GM23338 (cell line): ENCODE data around the gene ABR.

ENCODE experiments used
- CREB1 ChIP-seq: fragments of 250-450 bp; sonication (Bioruptor Pico); IDR thresholded peaks from 2 replicates; pipeline ENCODE4 v1.5.0; 2020; ENCODE audit warnings: low read depth, mild to moderate bottlenecking, moderate library complexity
- CTCF ChIP-seq, 2 experiments: fragments of 200-600 bp in 1 of 2; sonication (generic) in 1 of 2; conservative IDR thresholded peaks; 2 replicates each; pipeline versions ENCODE4 v1.5.1 to v1.6.1; 2016 to 2017; ENCODE audit warnings: antibody characterized with exemption in 2 of 2, low read depth in 2 of 2, mild to moderate bottlenecking in 2 of 2, moderate library complexity in 1 of 2
- EZH2 ChIP-seq: fragments of 200-600 bp; sonication (generic); IDR thresholded peaks from one replicate; pipeline ENCODE4 v1.8.0; 2017; ENCODE audit warnings: antibody characterized with exemption, mild to moderate bottlenecking, low read depth; ENCODE audit not compliant: unreplicated experiment
- EZH2phosphoT487 ChIP-seq: fragments of 200-600 bp; sonication (generic); IDR thresholded peaks from one replicate; pipeline ENCODE4 v1.8.1; 2018; ENCODE audit warnings: antibody characterized with exemption; ENCODE audit not compliant: unreplicated experiment
- POLR2AphosphoS5 ChIP-seq: IDR thresholded peaks from 2 replicates; pipeline ENCODE4 v1.6.1; 2016; ENCODE audit warnings: antibody characterized with exemption, low read depth
- REST ChIP-seq: IDR thresholded peaks from one replicate; pipeline ENCODE4 v1.6.1; 2018; ENCODE audit warnings: antibody characterized with exemption; ENCODE audit not compliant: unreplicated experiment
- STAT1 ChIP-seq: IDR thresholded peaks from one replicate; pipeline ENCODE4 v1.6.1; 2016; ENCODE audit warnings: antibody characterized with exemption; ENCODE audit not compliant: unreplicated experiment
- ZNF114 ChIP-seq: fragments of 250-450 bp; sonication (Bioruptor Pico); IDR thresholded peaks from 2 replicates; pipeline ENCODE4 v1.5.0; 2020; ENCODE audit warnings: mild to moderate bottlenecking, moderate library complexity

- TF ChIP-seq CTCF (conservative IDR thresholded peaks at IDR 0.05; ENCODE audit: low read depth in 2 of 2) (no peak), EZH2phosphoT487 (no peak), POLR2AphosphoS5 (no peak), EZH2 (no peak), CREB1 (CRISPR knock-in tag) (no peak), STAT1 (no peak), REST (no peak), ZNF114 (no peak)
Measured at GRCh38 chr17:1089915-1090314, 89.9 kb downstream of the ABR start.
